GM23338 (cell line): ENCODE data around the gene SLC25A26. TPM values are rescaled to one million over a fixed set of nuclear protein-coding genes. Genes with fewer than 3 reads are reported as not detected.

ENCODE experiments used
- ATAC-seq: fragments of 200-7000 bp; cut with Tn5 transposase; 3 replicates; pipeline ENCODE4 v1.9.1; 2020
- DNase-seq: peaks from one replicate; pipeline ENCODE4 v3.0.0-alpha.2; 2015; ENCODE audit warnings: low spot score
- H2AFZ ChIP-seq: fragments of 200-600 bp; sonication (generic); 2 replicates; pipeline ENCODE4 v1.8.0; 2016; ENCODE audit warnings: antibody characterized with exemption, mild to moderate bottlenecking, moderate library complexity
- H3F3A ChIP-seq: fragments of 200-600 bp; sonication (generic); replicated peaks from 2 replicates; pipeline ENCODE4 v1.8.0; 2017; ENCODE audit warnings: antibody characterized with exemption, mixed run types, low read depth
- H3K27ac ChIP-seq: fragments of 200-600 bp; sonication (generic); 2 replicates; pipeline ENCODE4 v1.6.1; 2016; ENCODE audit warnings: low read depth
- H3K27me3 ChIP-seq: fragments of 200-600 bp; sonication (generic); 2 replicates; pipeline ENCODE4 v1.8.0; 2016; ENCODE audit warnings: mild to moderate bottlenecking, mixed run types, moderate library complexity; ENCODE audit not compliant: insufficient read depth
- H3K36me3 ChIP-seq: fragments of 200-600 bp; sonication (generic); 2 replicates; pipeline ENCODE4 v1.8.0; 2016; ENCODE audit warnings: mild to moderate bottlenecking; ENCODE audit not compliant: insufficient read depth
- H3K4me1 ChIP-seq: fragments of 200-600 bp; sonication (generic); 2 replicates; pipeline ENCODE4 v1.8.0; 2016; ENCODE audit warnings: mild to moderate bottlenecking, moderate library complexity; ENCODE audit not compliant: insufficient read depth
- H3K4me2 ChIP-seq: fragments of 200-600 bp; sonication (generic); 2 replicates; pipeline ENCODE4 v1.7.1; 2017; ENCODE audit warnings: mixed run types
- H3K4me3 ChIP-seq: fragments of 200-600 bp; sonication (generic); 2 replicates; pipeline ENCODE4 v1.6.1; 2016; ENCODE audit warnings: mixed run types
- H3K79me2 ChIP-seq: fragments of 200-600 bp; sonication (generic); replicated peaks from 2 replicates; pipeline ENCODE4 v1.8.0; 2017; ENCODE audit warnings: mild to moderate bottlenecking; ENCODE audit not compliant: insufficient read depth
- H3K9me2 ChIP-seq: fragments of 200-600 bp; sonication (generic); 2 replicates; pipeline ENCODE4 v1.8.0; 2017; ENCODE audit not compliant: insufficient read depth
- H4K20me1 ChIP-seq: fragments of 200-600 bp; sonication (generic); replicated peaks from 2 replicates; pipeline ENCODE4 v1.8.0; 2017; ENCODE audit warnings: mild to moderate bottlenecking; ENCODE audit not compliant: insufficient read depth
- H3K27ac Mint-ChIP-seq: 2 replicates; pipeline ENCODE4 v1.8.0; 2020; ENCODE audit warnings: inconsistent platforms, mild to moderate bottlenecking, moderate library complexity, mixed read lengths
- H3K27me3 Mint-ChIP-seq: 3 replicates; pipeline ENCODE4 v1.8.0; 2022; ENCODE audit warnings: low read depth, mild to moderate bottlenecking, moderate library complexity, mixed read lengths, inconsistent platforms; ENCODE audit not compliant: insufficient read depth, poor library complexity
- H3K36me3 Mint-ChIP-seq: 3 replicates; pipeline ENCODE4 v1.8.0; 2021; ENCODE audit warnings: low read depth, mild to moderate bottlenecking, inconsistent platforms, moderate library complexity, mixed read lengths
- H3K4me1 Mint-ChIP-seq: 3 replicates; pipeline ENCODE4 v1.8.0; 2020; ENCODE audit warnings: mild to moderate bottlenecking, inconsistent platforms, mixed read lengths
- H3K4me3 Mint-ChIP-seq: 3 replicates; pipeline ENCODE4 v1.8.0; 2021; ENCODE audit warnings: moderate library complexity, mild to moderate bottlenecking, inconsistent platforms, mixed read lengths
- H3K9me3 Mint-ChIP-seq: 3 replicates; pipeline ENCODE4 v1.8.0; 2020; ENCODE audit warnings: moderate library complexity, mild to moderate bottlenecking, inconsistent platforms, mixed read lengths
- CREB1 ChIP-seq: fragments of 250-450 bp; sonication (Bioruptor Pico); IDR thresholded peaks from 2 replicates; pipeline ENCODE4 v1.5.0; 2020; ENCODE audit warnings: low read depth, mild to moderate bottlenecking, moderate library complexity
- CTCF ChIP-seq, 2 experiments: fragments of 200-600 bp in 1 of 2; sonication (generic) in 1 of 2; conservative IDR thresholded peaks; 2 replicates each; pipeline versions ENCODE4 v1.5.1 to v1.6.1; 2016 to 2017; ENCODE audit warnings: antibody characterized with exemption in 2 of 2, low read depth in 2 of 2, mild to moderate bottlenecking in 2 of 2, moderate library complexity in 1 of 2
- EZH2 ChIP-seq: fragments of 200-600 bp; sonication (generic); IDR thresholded peaks from one replicate; pipeline ENCODE4 v1.8.0; 2017; ENCODE audit warnings: antibody characterized with exemption, mild to moderate bottlenecking, low read depth; ENCODE audit not compliant: unreplicated experiment
- EZH2phosphoT487 ChIP-seq: fragments of 200-600 bp; sonication (generic); IDR thresholded peaks from one replicate; pipeline ENCODE4 v1.8.1; 2018; ENCODE audit warnings: antibody characterized with exemption; ENCODE audit not compliant: unreplicated experiment
- JUNB ChIP-seq: IDR thresholded peaks from one replicate; pipeline ENCODE4 v1.6.1; 2016; ENCODE audit warnings: antibody characterized with exemption; ENCODE audit not compliant: unreplicated experiment
- NANOG ChIP-seq: IDR thresholded peaks from 2 replicates; pipeline ENCODE4 v1.6.1; 2016; ENCODE audit warnings: antibody characterized with exemption, borderline replicate concordance
- POLR2AphosphoS5 ChIP-seq: IDR thresholded peaks from 2 replicates; pipeline ENCODE4 v1.6.1; 2016; ENCODE audit warnings: antibody characterized with exemption, low read depth
- REST ChIP-seq: IDR thresholded peaks from one replicate; pipeline ENCODE4 v1.6.1; 2018; ENCODE audit warnings: antibody characterized with exemption; ENCODE audit not compliant: unreplicated experiment
- STAT1 ChIP-seq: IDR thresholded peaks from one replicate; pipeline ENCODE4 v1.6.1; 2016; ENCODE audit warnings: antibody characterized with exemption; ENCODE audit not compliant: unreplicated experiment
- ZNF114 ChIP-seq: fragments of 250-450 bp; sonication (Bioruptor Pico); IDR thresholded peaks from 2 replicates; pipeline ENCODE4 v1.5.0; 2020; ENCODE audit warnings: mild to moderate bottlenecking, moderate library complexity
- ZNF331 ChIP-seq: fragments of 250-450 bp; sonication (Bioruptor Pico); IDR thresholded peaks from 2 replicates; pipeline ENCODE4 v1.5.0; 2020; ENCODE audit warnings: low read depth, mild to moderate bottlenecking, moderate library complexity
- ZNF462 ChIP-seq: fragments of 250-450 bp; sonication (Bioruptor Pico); IDR thresholded peaks from 2 replicates; pipeline ENCODE4 v1.5.0; 2020; ENCODE audit warnings: mild to moderate bottlenecking, moderate library complexity
- polyA plus RNA-seq: library from polyadenylated mRNA; unstranded; fragments of >200 nt; fragmentation: Nextera tagmentation; extraction: Ambion mirVana; gene quantifications from 2 replicates; pipeline ENCODE4 v1.2.1, GENCODE V29; 2016
- total RNA-seq: library from RNA; depleted of rRNA; stranded (reverse); fragments of >200 nt; shearing (Covaris generic); gene quantifications from 2 replicates; pipeline ENCODE4 v1.2.3, GENCODE V29; 2014
- TF ChIP-seq, protein P1 (sequence below): IDR thresholded peaks from 2 replicates; pipeline ENCODE4 v1.6.1; 2016; ENCODE audit warnings: antibody characterized with exemption

Gene SLC25A26
- total and polyA plus RNA-seq, 2 experiments from 2014 or later = 24.8 to 40.2 TPM

GRCh38 chr3:66366747-66367146, 145.9 kb downstream of the SLC25A26 start:
- H3K36me3 Mint-ChIP-seq = no peaks in the 10 kb centered on the region; the same call in 2 of the 3 replicates
- no peak overlapping the region for H3K27ac Mint-ChIP-seq
- Histone ChIP-seq H4K20me1 (no peaks in the 10 kb centered on the region), H3K27ac (no peak overlapping the region), H3K4me1 (peaks cover 17% of the 10 kb centered on the region), H3F3A (no peaks in the 10 kb centered on the region), H3K4me3 (no peak overlapping the region), H3K4me2 (no peak overlapping the region), H3K27me3 (no peaks in the 10 kb centered on the region), H2AFZ (no peak overlapping the region), H3K9me2 (no peaks in the 10 kb centered on the region), H3K79me2 (no peaks in the 10 kb centered on the region), H3K36me3 (no peaks in the 10 kb centered on the region)
- DNase-seq = peak; percentile 49
- peaks cover 2% of the 10 kb centered on the region for H3K27me3 Mint-ChIP-seq
- peaks cover 24% of the 10 kb centered on the region for H3K4me1 Mint-ChIP-seq
- no peak for TF ChIP-seq CREB1 (CRISPR knock-in tag)
- TF ChIP-seq ZNF331 = no peak
- no peak for TF ChIP-seq STAT1
- no peak for TF ChIP-seq ZNF462 (CRISPR knock-in tag)
- no peak for TF ChIP-seq EZH2phosphoT487
- no peak for TF ChIP-seq CTCF (conservative IDR thresholded peaks at IDR 0.05; ENCODE audit: low read depth in 2 of 2)
- no peak for TF ChIP-seq NANOG
- TF ChIP-seq ZNF114 (CRISPR knock-in tag) = no peak
- TF ChIP-seq POLR2AphosphoS5 = no peak
- TF ChIP-seq, protein P1, sequence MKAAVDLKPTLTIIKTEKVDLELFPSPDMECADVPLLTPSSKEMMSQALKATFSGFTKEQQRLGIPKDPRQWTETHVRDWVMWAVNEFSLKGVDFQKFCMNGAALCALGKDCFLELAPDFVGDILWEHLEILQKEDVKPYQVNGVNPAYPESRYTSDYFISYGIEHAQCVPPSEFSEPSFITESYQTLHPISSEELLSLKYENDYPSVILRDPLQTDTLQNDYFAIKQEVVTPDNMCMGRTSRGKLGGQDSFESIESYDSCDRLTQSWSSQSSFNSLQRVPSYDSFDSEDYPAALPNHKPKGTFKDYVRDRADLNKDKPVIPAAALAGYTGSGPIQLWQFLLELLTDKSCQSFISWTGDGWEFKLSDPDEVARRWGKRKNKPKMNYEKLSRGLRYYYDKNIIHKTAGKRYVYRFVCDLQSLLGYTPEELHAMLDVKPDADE = no peak
- no peak for TF ChIP-seq REST
- no peak for TF ChIP-seq EZH2
- TF ChIP-seq JUNB = no peak
- no peak overlapping the region for H3K4me3 Mint-ChIP-seq
- H3K9me3 Mint-ChIP-seq = no peaks in the 10 kb centered on the region
- ATAC-seq = peak; percentile 38; the same call in 2 of the 3 replicates
